Activated CD8-positive, alpha-beta memory T cell treated with anti-CD3 and anti-CD28 coated beads for 1 hour (primary cell): Measurements from ENCODE around the gene ISG20L2.

Experiments used
- DNase-seq, 2 donors: peaks; one replicate each; pipeline ENCODE4 v3.0.0-alpha.2; 2020; ENCODE audit warnings: low read depth in 1 of 2; ENCODE audit errors: extremely low read depth in 1 of 2

Gene ISG20L2

GRCh38 chr1:156707417-156708217 is 20.9 kb downstream of the ISG20L2 start:
- DNase-seq = no peak

- no peak for DNase-seq
Observed at GRCh38 chr1:156706657-156707416, 21.7 kb downstream of the ISG20L2 start.

- peak; percentile 29 to 67 for DNase-seq
Observed at GRCh38 chr1:156705918-156706656, 22.5 kb downstream of the ISG20L2 start.

GRCh38 chr1:156705321-156705917 is 23.1 kb downstream of the ISG20L2 start, which contains the start of gene CRABP2:
CRABP2 (minus strand) TSS chr1:156705583; CDS start chr1:156705446, 137 bp downstream.
- DNase-seq = no peak

- DNase-seq = no peak
Observed at GRCh38 chr1:156704930-156705320, 23.6 kb downstream of the ISG20L2 start.

- no peak for DNase-seq
Observed at GRCh38 chr1:156704166-156704711, 24.3 kb downstream of the ISG20L2 start.

GRCh38 chr1:156703741-156704140 is 24.8 kb downstream of the ISG20L2 start:
- DNase-seq = no peak

- no peak for DNase-seq
Observed at GRCh38 chr1:156703336-156703735, 25.2 kb downstream of the ISG20L2 start.

- DNase-seq = no peak
Observed at GRCh38 chr1:156700736-156701531, 27.6 kb downstream of the ISG20L2 start.

GRCh38 chr1:156698995-156699394 is 29.6 kb downstream of the ISG20L2 start:
- no peak for DNase-seq

GRCh38 chr1:156697481-156697880 is 31.1 kb downstream of the ISG20L2 start:
- DNase-seq = no peak

- DNase-seq = no peak
Observed at GRCh38 chr1:156696755-156697154, 31.8 kb downstream of the ISG20L2 start.

GRCh38 chr1:156694690-156694962 is 33.9 kb downstream of the ISG20L2 start:
- no peak for DNase-seq

- no peak for DNase-seq
Observed at GRCh38 chr1:156693848-156694689, 34.5 kb downstream of the ISG20L2 start.

GRCh38 chr1:156692925-156693847 is 35.4 kb downstream of the ISG20L2 start:
- no peak for DNase-seq

- no peak for DNase-seq
Observed at GRCh38 chr1:156692441-156692924, 36.1 kb downstream of the ISG20L2 start.

GRCh38 chr1:156691665-156692440 is 36.7 kb downstream of the ISG20L2 start:
- no peak for DNase-seq
